Peyer's patch (tissue), 4 donors: ENCODE measurements around the gene NDC80.

Experiments used
- POLR2A ChIP-seq, 2 donors: fragments of 450-650 bp; IDR thresholded peaks; one replicate each; pipeline ENCODE4 v1.5.1; 2017; ENCODE audit warnings: antibody characterized with exemption in 2 of 2, mild to moderate bottlenecking in 2 of 2, moderate library complexity in 2 of 2
- TF ChIP-seq, protein P1 (sequence below), 6 experiments: fragments of 450-650 bp in 4 of 6; fragments of 200-600 bp in 2 of 6; sonication (generic) in 1 of 6; IDR thresholded peaks; one replicate each; pipeline ENCODE4 v1.5.1; 2017 to 2019; ENCODE audit warnings: antibody characterized with exemption in 6 of 6, mild to moderate bottlenecking in 3 of 6, moderate library complexity in 1 of 6

DNA sequence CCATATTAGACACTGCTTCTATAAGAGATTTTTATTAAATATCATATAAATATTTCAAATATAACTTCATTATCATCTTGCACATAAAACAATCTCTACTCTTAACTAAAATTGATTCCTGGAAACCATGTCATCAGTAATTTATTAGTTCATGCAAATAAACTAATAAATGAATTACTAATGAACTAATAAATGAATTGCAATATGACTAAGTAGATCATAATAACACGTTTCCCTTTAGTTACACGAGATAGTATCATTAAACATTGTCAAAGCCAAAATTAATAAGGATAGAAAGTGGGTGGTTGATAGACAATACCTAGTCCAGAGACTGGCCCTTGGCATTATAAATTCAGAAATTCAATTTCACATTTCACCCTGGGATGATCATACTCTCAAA, 26.2 kb upstream of the NDC80 start:
- TF ChIP-seq, protein P1, sequence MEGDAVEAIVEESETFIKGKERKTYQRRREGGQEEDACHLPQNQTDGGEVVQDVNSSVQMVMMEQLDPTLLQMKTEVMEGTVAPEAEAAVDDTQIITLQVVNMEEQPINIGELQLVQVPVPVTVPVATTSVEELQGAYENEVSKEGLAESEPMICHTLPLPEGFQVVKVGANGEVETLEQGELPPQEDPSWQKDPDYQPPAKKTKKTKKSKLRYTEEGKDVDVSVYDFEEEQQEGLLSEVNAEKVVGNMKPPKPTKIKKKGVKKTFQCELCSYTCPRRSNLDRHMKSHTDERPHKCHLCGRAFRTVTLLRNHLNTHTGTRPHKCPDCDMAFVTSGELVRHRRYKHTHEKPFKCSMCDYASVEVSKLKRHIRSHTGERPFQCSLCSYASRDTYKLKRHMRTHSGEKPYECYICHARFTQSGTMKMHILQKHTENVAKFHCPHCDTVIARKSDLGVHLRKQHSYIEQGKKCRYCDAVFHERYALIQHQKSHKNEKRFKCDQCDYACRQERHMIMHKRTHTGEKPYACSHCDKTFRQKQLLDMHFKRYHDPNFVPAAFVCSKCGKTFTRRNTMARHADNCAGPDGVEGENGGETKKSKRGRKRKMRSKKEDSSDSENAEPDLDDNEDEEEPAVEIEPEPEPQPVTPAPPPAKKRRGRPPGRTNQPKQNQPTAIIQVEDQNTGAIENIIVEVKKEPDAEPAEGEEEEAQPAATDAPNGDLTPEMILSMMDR (IDR thresholded peaks at IDR 0.05) = no peak
- no peak for TF ChIP-seq POLR2A (IDR thresholded peaks at IDR 0.05)
